Right hindlimb (tissue), 1 donor: ENCODE measurements around the gene ABCC9.
A peak's percentile ranks its signal among the peaks of the same experiment; 100 is the strongest.
"Not testable (repeated sequence)": the region's sequence is repeated elsewhere in the genome, so short reads cannot be mapped to it uniquely, and the experiment has no call there.

Experiments used
- DNase-seq: peaks from one replicate; pipeline ENCODE4 v3.0.0-alpha.2; 2018

Gene ABCC9

DNA sequence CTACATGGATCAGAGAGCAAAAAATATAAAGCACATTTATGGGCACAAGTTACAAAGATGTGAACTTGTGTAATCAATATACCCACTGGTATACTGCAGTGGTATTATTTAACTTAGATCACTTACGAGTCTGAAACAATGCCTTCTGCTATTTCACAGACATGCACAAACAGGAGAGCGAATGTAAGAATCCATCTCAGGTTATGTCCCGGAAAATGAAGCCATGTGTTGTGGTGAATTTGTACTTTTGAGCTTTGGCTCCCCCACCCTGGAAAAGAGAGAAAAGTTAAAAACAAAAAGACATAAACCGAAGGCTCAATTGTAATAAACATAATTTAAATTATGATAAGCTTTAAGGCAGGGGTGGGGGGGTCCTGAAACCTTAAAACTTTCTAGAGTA, 7.6 kb downstream of the ABCC9 start:
- no peak for DNase-seq

DNA sequence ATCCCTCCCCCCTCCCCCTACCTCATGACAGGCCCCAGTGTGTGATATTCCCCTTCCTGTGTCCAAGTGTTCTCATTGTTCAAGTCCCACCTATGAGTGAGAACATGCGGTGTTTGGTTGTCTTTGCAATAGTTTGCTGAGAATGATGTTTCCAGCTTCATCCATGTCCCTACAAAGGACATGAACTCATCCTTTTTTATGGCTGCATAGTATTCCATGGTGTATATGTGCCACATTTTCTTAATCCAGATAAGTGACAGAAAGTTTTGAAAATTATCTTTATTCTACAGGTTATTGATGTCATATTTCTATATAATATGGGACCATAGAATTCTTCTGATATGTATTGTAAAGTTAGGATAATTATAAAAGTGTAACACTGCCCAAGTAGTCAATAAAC, 11.3 kb downstream of the ABCC9 start:
- DNase-seq, result not testable (repeated sequence)

DNA sequence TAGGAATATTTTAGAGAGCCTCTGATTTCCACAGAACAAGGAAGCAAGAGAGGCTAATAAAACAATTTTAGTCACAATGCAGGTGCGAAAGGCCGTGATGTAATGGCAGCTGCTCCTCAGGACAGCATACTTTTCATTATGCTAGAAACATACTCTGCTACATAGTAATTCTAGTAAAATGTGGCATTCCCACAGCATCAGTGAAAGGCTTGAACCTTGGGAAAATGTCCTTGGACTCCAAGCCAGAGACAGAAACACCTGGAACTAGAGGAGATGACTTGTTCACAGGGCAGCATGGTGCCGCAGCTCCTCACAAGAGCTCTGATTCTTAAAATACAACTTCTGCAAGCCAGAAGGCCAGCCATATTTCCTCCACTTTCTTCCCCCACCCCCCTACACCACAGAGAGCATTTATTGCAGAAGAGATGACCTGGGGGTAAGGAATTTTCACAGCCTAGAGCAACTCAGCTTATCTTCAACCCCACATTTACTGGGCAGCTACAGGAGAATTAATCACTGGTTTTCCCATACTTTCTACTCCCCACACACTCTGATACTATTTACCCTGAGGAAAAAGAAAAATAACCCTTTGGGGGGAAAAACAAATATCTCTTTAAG, 15.8 kb downstream of the ABCC9 start:
- DNase-seq, result no peak

DNA sequence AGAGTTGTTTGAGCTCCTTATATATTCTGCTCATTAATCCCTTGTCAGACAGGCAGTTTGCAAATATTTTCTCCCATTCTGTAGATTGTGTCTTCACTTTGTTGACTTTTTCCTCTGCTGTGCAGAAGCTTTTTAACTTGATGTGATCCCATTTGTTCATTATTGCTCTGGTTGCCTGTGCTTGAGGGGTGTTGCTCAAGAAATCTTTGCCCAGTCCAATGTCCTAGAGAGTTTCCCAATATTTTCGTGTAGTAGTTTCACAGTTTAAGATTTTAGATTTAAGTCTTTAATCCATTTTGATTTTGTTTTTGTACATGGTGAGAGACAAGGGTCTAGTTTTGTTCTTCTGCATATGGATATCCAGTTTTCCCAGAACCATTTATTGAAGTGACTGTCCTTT, 19.8 kb downstream of the ABCC9 start:
- DNase-seq, result no peak

DNA sequence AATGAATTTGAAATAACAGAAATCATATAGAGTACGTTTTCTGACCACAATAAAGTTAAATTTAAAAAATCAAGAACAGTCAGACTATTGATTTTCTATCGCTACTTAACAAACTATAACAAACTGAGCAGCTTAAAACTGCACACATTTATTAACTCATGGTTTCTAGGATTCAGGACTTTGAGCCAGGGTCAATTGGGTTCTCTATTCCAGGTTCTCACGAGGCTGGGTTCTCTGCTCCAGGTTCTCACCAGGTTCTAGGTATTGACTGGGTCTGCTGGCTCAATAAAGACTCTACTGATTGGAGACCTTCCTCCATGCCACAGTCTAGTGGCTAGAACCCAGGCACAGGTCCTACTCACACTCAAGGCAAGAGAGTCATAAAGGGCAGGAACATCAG, 22.8 kb downstream of the ABCC9 start:
- DNase-seq, result no peak

DNA sequence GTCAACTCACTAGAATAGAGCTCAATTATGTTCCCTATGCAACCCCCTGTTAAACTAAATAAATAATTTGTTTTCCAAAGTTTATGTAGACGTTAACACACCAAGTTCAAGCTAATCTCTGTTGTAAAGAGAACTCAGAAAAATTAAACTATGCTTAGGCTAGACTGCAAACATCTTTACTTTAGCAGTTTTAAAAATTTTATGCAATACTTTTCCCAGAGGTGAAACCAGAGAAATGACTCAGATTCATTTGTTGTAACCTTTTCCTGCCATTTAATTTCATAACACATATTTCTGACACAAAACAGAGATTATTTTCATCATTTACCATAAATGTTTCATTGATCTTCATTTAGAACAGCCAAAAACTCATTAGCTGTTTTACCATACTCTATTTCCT, 27.4 kb downstream of the ABCC9 start:
- DNase-seq, result no peak

DNA sequence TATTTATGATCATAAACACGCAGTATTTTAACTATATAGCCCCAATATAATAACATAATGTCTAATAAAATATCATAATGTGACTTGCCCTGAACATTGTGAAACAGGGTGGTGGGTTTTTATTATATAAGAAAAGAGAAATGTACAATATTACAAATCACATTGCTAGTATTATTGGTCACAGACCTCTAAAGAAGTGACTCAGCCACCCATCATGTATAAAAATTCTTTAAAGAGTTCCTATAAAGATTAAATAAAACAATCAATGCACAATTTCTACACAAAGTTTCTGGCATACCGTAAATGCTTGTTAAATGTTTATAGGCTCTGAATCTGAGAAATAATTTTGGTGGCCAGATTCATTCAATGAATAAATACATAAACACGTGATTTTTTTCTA, 28.9 kb downstream of the ABCC9 start:
- no peak for DNase-seq

DNA sequence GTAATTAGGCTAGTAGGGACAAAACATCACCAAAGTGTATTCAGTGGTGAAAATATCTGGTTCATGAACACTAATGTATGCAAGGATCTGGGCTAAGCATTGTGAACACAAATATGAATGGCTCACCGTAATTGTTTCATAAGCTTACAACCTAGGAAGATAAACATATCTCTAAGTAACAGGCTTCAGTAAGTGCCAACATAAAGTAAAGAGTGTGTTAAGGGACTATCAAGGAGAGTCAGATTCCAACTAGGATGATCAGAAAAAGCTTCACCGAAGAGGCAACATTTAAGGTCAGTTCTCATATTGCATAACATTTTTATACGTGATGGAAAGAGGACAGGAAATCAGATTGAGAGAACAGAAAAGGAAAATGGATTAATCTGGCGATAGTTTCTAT, 29.4 kb downstream of the ABCC9 start:
- no peak for DNase-seq

DNA sequence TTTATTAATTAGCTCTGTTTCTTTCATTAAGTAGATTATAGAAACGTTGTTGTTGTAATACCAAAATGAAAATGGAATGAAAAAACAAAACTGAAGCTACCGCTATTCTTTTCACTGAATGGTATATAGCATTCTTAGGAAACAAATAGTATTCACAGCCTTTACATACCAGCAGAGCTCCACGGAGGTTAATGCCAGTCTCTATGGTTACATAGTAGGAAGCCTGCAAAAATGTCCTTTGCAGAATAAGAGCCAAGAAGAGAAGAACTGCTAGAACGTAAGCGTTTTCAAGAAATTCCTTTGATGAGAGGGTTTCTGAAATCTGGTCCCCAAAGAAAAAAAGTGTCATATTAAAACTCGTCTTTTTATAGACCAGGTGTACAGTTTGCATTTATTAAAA, 30.6 kb downstream of the ABCC9 start:
- no peak for DNase-seq

DNA sequence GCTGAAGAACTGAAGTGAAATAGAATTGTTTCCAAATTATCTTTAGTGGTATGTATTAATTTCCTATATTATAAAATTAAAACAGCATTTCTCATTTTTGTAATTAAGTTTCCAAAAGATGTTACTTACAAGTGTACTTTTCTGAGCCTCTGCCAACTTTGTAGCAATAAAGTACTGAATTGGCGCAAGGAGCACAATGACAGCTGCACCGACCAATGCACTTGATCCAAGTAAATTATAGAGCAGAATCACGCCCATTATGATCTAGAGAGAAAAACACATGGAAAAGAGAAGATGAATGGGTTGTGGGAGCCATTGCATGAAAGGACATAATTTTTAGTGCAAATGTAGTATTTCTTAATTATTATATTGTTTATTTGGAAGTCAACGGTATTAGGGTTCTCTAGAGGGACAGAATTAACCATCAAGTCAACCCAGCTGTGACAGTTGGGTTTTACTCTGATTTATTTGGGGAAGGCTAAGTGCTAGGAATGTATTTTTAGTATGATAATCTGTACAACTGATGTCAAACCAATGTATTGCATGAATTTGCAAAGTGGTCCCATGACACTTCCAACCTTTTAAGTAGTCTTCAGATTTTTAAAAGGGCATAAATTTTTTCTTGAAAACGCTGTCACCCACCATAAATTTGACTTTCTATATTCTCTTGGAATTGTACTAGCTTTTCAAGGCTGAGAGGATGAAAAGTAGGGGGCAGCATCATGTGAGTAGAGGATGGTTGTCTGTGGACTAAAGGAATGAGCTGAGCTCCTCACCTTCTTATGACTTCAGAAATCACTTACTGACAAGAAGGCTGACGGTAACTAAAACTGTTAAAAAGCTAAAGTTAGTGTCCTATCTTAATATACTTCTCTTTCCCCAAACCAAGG, 33.0 kb downstream of the ABCC9 start:
- no peak for DNase-seq

DNA sequence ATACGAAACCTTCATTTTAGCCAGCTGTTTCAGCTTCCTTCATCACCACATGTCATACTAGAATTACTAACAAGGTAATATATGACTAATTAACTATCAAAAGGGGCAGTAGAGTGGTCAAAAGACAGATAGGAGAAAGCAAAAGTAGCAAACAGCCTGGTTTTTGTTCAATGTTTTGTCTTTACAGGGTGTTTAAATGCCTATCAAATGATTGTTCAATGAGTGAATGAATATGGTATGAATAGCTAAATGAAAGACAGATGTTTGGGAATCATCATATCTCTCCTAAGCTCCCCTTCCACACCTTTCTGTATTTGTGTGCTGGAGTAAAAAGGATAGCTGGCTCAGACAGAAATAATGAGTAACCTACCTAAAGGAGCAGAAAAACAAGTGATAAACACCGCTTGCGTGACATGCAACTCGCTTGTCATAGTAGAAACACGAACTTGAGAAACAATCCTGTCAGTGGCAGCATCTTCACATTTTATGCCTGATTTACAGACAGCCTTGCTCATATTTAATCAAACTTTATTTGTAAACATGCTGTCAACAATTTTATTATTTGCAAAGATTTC, 34.2 kb downstream of the ABCC9 start:
- no peak for DNase-seq

DNA sequence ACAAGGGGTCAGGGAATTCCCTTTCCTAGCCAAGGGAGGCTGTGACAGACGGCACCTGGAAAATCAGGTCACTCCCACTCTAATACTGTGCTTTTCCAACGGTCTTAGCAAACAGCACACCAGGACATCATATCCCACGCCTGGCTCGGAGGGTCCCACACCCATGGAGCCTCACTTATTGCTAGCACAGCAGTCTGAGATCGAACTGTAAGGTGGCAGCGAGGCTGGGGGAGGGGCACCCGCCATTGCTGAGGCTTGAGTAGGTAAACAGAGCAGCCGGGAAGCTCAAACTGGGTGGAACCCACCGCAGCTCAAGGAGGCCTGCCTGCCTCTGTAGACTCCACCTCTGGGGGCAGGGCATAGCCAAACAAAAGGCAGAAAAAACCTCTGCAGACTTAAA, 41.7 kb downstream of the ABCC9 start:
- DNase-seq, result not testable (repeated sequence)

DNA sequence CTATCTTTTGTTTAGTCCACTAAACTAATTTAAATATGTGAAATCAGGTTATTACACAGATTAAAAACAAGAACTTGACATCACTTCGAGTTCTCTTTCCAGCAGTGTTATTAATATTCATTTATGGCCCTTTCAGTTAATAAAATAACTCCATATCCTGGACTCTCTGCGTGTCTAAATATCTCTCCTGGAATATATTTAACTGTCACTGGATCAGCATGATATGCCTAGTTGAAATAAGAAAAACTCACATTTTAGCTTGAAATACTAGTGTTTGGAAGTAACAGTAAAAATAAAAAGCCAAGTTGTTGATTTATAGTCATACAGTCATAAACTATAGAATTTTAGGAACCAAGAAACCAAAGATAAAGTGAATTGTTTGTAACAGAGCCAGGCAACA, 45.6 kb downstream of the ABCC9 start:
- no peak for DNase-seq

DNA sequence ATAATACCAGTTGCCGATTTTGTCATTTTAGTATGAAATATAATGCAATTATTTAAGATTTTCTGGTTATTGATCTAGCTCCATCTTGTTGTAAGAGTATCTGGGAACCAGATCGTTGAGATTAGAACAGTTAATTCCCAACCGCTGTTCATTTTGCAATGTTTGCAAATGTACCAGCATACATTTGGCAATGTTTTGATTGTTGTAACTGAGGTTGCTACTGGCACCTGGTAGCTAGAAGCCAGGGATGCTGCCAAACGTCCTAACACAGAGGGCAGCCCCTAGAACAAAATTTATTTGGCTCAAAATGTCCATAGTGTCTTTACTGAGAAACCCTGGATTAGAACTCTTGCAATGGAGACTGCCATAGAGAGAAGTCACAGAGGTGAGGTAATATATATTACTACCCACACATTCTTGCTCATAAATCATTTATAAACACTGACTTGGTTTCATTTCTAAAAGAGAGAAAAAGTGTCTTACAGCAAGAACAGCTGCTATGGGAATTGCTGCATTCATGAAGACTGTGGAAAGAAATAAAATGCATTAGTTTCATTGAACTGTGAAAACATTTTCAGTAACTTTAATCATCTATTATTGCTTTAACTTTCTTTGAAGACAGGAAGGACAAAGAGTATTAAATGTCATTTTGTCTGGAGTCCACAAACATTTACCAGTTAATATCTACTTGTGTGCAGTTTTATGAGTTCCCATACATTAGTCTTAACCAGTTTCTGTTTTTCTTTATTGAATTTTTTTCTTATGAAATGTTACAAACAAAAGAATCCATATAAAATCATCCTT, 46.2 kb downstream of the ABCC9 start:
- no peak for DNase-seq

DNA sequence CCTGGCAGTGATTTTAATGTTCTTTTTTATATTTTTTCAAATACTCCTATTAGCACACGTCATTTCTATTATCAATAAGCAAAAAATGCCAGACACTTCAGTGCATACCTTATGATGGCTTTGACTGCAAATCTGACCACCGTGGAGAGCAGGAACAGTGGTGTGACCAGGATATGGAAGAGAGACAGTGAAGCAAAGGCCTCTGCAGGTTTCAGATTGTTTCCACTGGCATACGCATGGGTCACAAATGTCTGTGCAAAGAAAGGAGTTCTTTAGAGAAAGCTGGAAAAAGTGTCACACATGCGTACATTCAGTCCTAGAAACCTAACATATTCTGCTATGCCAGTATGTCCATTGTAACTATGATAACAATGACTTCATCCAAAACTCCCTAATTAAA, 47.3 kb downstream of the ABCC9 start:
- no peak for DNase-seq

DNA sequence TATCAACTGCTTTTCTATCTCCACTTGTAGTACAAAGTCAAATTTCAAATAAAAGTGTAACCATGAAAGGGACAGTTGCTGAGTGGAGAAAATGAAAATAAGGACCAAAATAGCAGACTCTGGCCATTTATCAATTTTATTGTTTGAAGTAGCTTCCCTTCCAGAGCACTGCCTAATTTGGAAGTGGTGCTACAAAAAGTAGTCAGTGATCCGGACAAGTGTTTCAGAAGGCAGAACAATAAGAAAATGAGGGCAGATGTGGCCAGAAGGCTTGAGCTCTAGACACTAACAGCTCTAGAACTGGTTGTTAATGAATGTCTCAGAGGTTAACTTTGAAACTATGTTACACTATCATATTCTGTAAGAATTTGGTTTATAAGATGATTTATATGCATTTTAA, 48.9 kb downstream of the ABCC9 start:
- no peak for DNase-seq

DNA sequence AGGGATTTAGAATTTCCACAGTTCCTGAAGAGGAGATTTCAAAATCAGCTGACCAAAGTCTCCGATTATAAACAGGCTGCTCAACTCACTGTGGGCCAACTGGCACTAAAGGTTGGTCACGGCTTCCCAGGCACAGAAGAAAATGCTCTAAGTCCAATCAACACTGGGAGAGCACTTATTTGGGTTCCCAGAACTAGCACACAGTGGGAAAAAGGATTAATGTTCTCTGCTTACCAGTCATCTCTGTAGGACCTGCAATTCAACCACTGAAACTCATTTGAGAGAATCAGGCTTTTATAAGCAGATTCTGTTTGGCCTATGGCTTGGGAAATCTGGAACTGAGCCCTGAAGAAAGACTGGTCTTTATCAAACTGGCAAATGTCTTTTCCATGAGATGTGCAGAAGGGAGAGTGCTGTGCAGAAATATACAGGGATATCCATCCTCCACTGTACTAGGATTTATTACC, 49.4 kb downstream of the ABCC9 start:
- no peak for DNase-seq

DNA sequence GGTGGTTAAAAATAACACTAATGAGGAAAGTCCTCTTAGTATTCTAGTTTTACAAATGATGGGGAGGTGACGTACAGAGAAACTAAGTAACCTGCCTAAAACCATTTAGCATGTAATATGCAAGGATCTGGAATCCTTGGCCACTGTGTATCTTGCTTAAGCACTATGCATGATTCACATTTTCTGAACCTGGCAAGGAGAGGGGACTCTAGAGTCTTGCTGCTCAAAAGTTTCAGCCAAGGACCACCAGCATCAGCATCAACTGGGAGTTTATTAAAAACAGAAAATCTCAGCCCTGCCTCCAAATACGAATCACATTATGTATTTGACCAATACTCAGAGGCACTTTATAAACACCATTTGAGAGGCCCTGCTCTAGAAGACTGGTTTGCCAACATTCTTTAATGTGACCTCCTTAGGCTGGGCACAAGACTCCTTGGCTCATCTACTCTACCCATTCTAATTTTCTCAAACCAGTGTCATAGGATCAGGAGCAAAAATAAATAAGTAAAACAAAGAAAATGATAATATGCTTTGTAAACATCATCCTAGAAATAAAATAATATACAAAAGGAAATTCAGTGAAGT, 52.9 kb downstream of the ABCC9 start:
- DNase-seq, result peak; percentile 37

DNA sequence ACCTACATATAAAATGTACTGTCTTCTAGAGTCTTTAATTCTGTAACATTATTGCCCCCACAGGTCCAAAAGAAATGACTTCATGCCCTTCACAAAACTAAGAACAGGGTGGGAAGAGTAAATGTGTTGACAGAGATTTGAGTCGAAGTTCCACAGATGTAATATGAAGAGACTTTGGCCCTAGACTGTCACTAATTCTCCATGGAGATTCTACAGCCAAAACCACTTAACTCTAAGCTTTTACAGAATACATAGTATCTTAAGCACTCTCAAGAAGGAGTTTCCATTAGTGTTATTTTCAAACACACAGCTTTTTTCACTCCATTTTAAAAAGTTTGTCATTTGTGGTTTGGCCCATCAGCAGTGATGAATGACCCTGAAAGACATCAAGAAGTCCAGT, 56.3 kb downstream of the ABCC9 start:
- DNase-seq, result peak; percentile 19

DNA sequence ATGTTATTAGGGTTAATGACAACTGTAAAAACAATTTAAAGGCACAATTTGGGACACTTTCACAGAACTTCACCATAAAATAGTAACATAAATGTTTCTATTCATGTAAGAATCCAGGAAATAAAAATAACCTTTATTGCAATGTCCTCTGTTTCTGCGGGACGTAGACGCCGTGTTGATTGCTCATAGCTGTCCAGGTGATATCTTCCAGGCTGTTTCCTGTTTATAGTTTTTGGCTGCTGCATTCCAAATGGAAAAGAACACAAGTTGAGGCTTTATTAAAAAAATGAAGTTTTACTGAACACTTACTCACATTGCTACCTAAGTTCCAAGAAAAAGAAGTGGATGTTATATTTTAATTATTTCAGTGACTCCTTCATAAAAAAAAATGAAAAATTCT, 58.6 kb downstream of the ABCC9 start:
- no peak for DNase-seq

DNA sequence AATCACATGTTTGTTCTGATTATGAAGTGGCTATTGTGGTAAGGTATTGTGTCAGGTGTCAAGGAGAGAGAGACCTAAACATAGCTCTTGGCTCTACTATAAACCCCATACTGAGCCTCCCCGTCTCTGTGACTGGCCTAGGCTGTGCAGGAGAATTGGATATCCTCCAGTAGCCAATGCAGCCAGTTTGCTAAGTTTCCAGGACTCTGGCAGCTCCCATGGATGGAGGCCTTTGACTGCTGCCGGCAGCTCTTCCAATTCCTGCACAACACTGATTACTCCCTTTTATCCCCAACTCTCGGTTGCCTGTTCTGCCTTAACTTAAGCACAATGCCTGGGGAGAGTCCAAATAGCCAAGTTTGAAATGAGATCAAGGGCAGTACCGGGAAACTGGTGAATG, 59.3 kb downstream of the ABCC9 start:
- peak; percentile 26 for DNase-seq

DNA sequence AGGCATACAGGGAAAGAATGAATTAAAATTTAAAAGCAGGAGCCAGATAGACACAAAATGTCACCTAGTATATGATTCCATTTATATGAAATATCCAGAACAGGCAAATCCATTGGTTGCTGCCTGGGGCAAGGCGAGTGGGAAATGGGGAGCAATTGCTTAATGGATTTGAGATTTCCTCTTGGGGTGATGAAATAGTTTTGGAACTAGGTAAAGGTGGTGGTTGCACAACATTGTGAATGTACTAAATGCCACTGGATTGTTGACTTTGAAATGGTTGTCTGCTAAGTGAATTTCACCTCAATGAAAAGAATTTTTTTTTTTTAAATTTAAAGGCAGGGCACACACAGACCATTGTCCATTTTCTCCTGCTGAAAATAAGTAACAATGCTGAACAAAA, 61.9 kb downstream of the ABCC9 start:
- DNase-seq, result no peak
